ENCODE results near the gene ARHGAP20. TPM values are rescaled to one million over a fixed set of nuclear protein-coding genes. Genes with fewer than 3 reads are reported as not detected.

Gene ARHGAP20
- total RNA-seq, 1 experiment from 2014 or later: not detected

DNA sequence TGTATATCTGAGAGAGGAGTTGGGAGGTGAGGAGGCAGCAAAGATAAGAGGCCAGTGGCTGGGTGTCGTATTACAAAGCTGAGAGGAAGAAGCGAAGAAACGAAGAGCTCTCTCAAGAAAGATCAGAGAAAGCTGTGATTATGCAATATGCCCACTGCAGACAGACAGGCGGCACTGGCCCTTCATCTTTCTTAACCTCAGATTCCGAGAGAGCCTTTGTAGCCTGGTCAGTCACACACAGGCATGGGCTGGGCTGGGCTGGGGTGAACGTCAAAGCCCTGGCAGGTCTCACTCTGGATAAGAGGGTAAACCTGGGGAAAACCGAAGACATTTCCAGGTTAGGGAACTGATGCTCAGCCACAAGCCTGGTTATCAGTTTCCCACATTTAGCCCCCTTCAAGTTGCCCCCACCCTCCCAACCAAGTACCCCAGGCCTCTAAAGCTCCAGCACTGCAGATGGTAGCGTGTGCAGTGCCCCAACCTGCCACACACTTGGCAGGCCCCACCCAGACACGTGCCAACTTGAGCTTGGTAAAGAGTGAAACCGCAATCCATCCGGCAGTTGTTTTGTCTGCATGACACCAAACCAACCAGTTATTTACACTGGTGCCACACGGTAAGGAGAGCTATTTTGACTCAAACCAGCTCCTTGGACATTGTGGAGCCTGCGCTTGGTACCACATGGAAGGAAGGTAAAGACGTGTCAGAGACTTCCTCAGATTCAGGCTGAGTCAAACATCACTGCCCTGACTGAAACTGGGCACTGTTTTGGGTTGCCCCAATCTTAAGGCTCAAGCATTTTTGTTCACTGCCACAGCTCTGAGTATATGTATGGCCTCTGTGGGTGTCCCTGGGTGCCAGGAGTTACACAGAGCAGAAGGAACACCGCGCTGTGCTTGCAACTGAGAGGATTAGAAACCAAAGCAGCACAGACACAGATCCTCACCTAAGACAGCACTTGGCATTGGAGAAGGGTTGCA is 146.6 kb downstream of the ARHGAP20 start:
- POLR2A ChIA-PET (ENCODE audit: unreplicated experiment): no interaction called here
- CTCF ChIA-PET: no interaction called here
- H3K4me1 ChIP-seq (ENCODE audit: insufficient read depth, low read length): no peaks in the 10 kb centered on the region
- BruUV-seq (replicated peaks): no TSS peak
- H4K20me1 ChIP-seq (ENCODE audit: low read length): no peaks in the 10 kb centered on the region
- H3K9me3 ChIP-seq (ENCODE audit: low read length): no peaks in the 10 kb centered on the region
- H3K27me3 ChIP-seq (ENCODE audit: low read length): peaks cover 58% of the 10 kb centered on the region
- ATAC-seq (no peak), DNase-seq (peak; percentile 11)
- TF ChIP-seq EZH2phosphoT487 (IDR thresholded peaks at IDR 0.05; ENCODE audit: borderline replicate concordance, low read length) (no peak), CTCF (conservative IDR thresholded peaks at IDR 0.05; ENCODE audit: low read depth, low read length) (no peak)
- no peaks in the 10 kb centered on the region for H3K9me2 ChIP-seq (replicated peaks; ENCODE audit: low read length)
- H3F3A ChIP-seq (ENCODE audit: low read length, unreplicated experiment): no peaks in the 10 kb centered on the region
- H3K36me3 ChIP-seq (ENCODE audit: low read depth, low read length): no peaks in the 10 kb centered on the region
- H2AFZ ChIP-seq (ENCODE audit: low read length): no peak overlapping the region
- no peak overlapping the region for H3K9ac ChIP-seq (ENCODE audit: low read length)
- no peak overlapping the region for H3K4me3 ChIP-seq (ENCODE audit: low read length)
- no peak overlapping the region for H3K4me2 ChIP-seq (ENCODE audit: low read length)
- intact Hi-C loops (cut with micrococcal nuclease): no loop called here
- no peak overlapping the region for H3K27ac ChIP-seq (ENCODE audit: low read length)
- H3K79me2 ChIP-seq (ENCODE audit: low read length): no peaks in the 10 kb centered on the region

DNA sequence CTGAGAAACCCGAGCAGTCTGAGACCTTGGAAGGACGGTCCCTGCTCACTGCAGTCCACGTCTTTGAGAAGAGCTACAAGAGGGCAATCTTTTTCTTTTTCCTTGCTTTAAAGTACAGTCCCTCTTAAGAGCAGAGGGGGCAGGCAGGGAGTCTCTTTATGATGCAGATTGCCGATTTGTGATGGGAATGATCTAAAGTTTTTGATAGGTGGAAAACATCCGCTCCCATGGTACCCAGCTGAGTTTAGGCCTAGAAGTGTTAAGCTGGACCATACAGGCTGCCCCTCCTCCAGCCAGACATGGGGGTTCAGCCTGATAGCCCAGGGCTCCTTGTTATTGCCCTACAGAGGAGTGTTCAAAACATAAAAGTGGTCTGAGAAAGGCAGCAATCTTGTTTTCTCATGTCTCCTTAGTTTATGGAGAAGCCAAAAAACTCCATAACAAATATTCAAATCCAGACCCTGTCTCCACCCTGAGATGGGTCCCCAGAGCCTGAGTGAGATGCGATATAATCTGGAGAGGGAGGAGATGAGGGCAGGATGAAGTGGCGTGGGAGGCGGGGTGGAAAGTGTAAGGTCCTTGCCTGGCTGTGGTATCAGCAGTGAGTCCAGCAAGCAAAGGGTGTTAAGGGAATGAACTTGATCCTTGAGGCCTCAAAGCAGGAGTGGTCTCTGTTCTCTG is 147.4 kb downstream of the ARHGAP20 start:
- CTCF ChIA-PET: no interaction called here
- no peaks in the 10 kb centered on the region for H4K20me1 ChIP-seq (ENCODE audit: low read length)
- BruUV-seq (replicated peaks): no TSS peak

GRCh38 chr11:110544779-110545178 is 167.5 kb downstream of the ARHGAP20 start:
- H4K20me1 ChIP-seq (ENCODE audit: low read length): no peaks in the 10 kb centered on the region
- intact Hi-C loops (cut with micrococcal nuclease): no loop called here
- no TSS peak for BruUV-seq (replicated peaks)
- H2AFZ ChIP-seq (ENCODE audit: low read length): no peak overlapping the region
- H3K9me3 ChIP-seq (ENCODE audit: low read length): no peaks in the 10 kb centered on the region
- H3K9me2 ChIP-seq (replicated peaks; ENCODE audit: low read length): no peaks in the 10 kb centered on the region
- H3K27ac ChIP-seq (ENCODE audit: low read length): no peak overlapping the region
- H3K4me1 ChIP-seq (ENCODE audit: insufficient read depth, low read length): no peaks in the 10 kb centered on the region
- ChIA-PET POLR2A (ENCODE audit: unreplicated experiment) (no interaction called here), CTCF (no interaction called here)
- H3K27me3 ChIP-seq (ENCODE audit: low read length): peaks cover 39% of the 10 kb centered on the region
- DNase-seq: no peak
- no peak overlapping the region for H3K4me3 ChIP-seq (ENCODE audit: low read length)
- H3K36me3 ChIP-seq (ENCODE audit: low read depth, low read length): no peaks in the 10 kb centered on the region
- H3K79me2 ChIP-seq (ENCODE audit: low read length): no peaks in the 10 kb centered on the region
- TF ChIP-seq EZH2phosphoT487 (IDR thresholded peaks at IDR 0.05; ENCODE audit: borderline replicate concordance, low read length) (no peak), CTCF (conservative IDR thresholded peaks at IDR 0.05; ENCODE audit: low read depth, low read length) (no peak), EZH2 (IDR thresholded peaks at IDR 0.05; ENCODE audit: low read length, unreplicated experiment) (no peak)
- ATAC-seq: no peak
- H3K9ac ChIP-seq (ENCODE audit: low read length): no peak overlapping the region
- H3K4me2 ChIP-seq (ENCODE audit: low read length): no peak overlapping the region
- H3F3A ChIP-seq (ENCODE audit: low read length, unreplicated experiment): no peaks in the 10 kb centered on the region

More for the DNA sequence above, 147.4 kb downstream of the ARHGAP20 start:
- H3K4me3 ChIP-seq (ENCODE audit: low read length): no peak overlapping the region
- no peaks in the 10 kb centered on the region for H3K9me2 ChIP-seq (replicated peaks; ENCODE audit: low read length)
- POLR2A ChIA-PET (ENCODE audit: unreplicated experiment): interaction anchor here (0.9 kb wide), 1 partner anchor 1815 kb away, joined by 7 read pairs; no protein-coding TSS in a partner anchor
- no peaks in the 10 kb centered on the region for H3K36me3 ChIP-seq (ENCODE audit: low read depth, low read length)
- H3K27me3 ChIP-seq (ENCODE audit: low read length): peaks cover 58% of the 10 kb centered on the region
- intact Hi-C loops (cut with micrococcal nuclease): no loop called here
- no peaks in the 10 kb centered on the region for H3K4me1 ChIP-seq (ENCODE audit: insufficient read depth, low read length)
- no peak for TF ChIP-seq EZH2 (IDR thresholded peaks at IDR 0.05; ENCODE audit: low read length, unreplicated experiment)
- no peak overlapping the region for H2AFZ ChIP-seq (ENCODE audit: low read length)
- H3K9me3 ChIP-seq (ENCODE audit: low read length): no peaks in the 10 kb centered on the region
- no peak overlapping the region for H3K9ac ChIP-seq (ENCODE audit: low read length)
- no peaks in the 10 kb centered on the region for H3F3A ChIP-seq (ENCODE audit: low read length, unreplicated experiment)
- no peak overlapping the region for H3K27ac ChIP-seq (ENCODE audit: low read length)
- DNase-seq: no peak
- no peak overlapping the region for H3K4me2 ChIP-seq (ENCODE audit: low read length)
- no peak for ATAC-seq
- no peaks in the 10 kb centered on the region for H3K79me2 ChIP-seq (ENCODE audit: low read length)

Data from PC-3 (cell line).